Measurements from ENCODE around the gene MAMSTR. TPM values are rescaled to one million over a fixed set of nuclear protein-coding genes. Genes with fewer than 3 reads are reported as not detected.
A peak's percentile ranks its signal among the peaks of the same experiment; 100 is the strongest.

MAMSTR gene
- total and polyA plus RNA-seq, 9 of the 15 experiments (the other 6 are each of a cell fraction or from before 2014, with no cell fraction given), result 0.08 to 1.00 (median 0.40) TPM; not detected in 1

DNA sequence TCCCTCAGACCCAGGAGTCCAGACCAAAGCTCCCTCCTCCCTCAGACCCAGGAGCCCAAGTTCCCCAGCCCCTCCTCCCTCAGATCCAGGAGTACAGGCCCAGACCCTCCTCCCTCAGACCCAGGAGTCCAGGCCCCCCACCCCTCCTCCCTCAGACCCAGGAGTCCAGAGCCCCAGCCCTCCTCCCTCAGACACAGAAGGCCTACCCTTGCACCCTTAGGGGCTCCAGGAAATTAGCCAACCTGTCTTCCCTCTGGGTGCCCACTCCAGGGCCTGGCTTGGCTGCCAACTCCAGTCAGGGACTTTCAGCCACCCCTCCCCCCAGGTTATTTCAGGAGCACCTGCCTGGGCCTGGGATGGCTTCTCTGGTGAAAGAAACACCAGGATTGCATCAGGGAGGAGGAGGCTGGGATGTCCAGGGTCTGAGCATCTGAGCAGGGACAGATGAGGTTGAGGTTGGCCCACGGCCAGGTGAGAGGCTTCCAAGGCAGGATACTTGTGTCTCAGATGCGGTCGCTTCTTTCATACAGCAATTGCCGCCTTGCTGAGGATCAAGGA lies 35.6 kb upstream of the MAMSTR start, which contains the start of gene FGF21 (continued):
- TF ChIP-seq ZFP36 (IDR thresholded peaks at IDR 0.05; ENCODE audit: low read depth, low read length, partially characterized antibody), result peak; percentile 89
- TF ChIP-seq TCFL5 (CRISPR knock-in tag; conservative IDR thresholded peaks at IDR 0.05), result no peak
- peak; percentile 69; the same call in 1 of the 2 replicates for TF ChIP-seq ZEB2 (IDR thresholded peaks at IDR 0.05)
- TF ChIP-seq ATF7 (IDR thresholded peaks at IDR 0.05), result peak; percentile 73
- no peak for TF ChIP-seq THRAP3 (IDR thresholded peaks at IDR 0.05; ENCODE audit: borderline replicate concordance)
- TF ChIP-seq ZNF766 (CRISPR knock-in tag; conservative IDR thresholded peaks at IDR 0.05), result no peak
- TF ChIP-seq HOXB6 (CRISPR knock-in tag; IDR thresholded peaks at IDR 0.05; ENCODE audit: borderline replicate concordance), result no peak
- peak in 1 of 2 experiments; percentile 45; a peak in 1 of 4 replicates for TF ChIP-seq MAZ (CRISPR knock-in tag; conservative IDR thresholded peaks at IDR 0.05 in 1 of 2, IDR thresholded peaks at IDR 0.05 in 1 of 2)
- TF ChIP-seq JUNB (CRISPR knock-in tag; conservative IDR thresholded peaks at IDR 0.05), result no peak
- 0 out of 2 replicates have a peak, but pooled peaks have one; percentile 39 for TF ChIP-seq ZNF592 (IDR thresholded peaks at IDR 0.05)
- no peak for TF ChIP-seq TCF7L2 (IDR thresholded peaks at IDR 0.05; ENCODE audit: low read depth, low read length)
- TF ChIP-seq, protein P1, sequence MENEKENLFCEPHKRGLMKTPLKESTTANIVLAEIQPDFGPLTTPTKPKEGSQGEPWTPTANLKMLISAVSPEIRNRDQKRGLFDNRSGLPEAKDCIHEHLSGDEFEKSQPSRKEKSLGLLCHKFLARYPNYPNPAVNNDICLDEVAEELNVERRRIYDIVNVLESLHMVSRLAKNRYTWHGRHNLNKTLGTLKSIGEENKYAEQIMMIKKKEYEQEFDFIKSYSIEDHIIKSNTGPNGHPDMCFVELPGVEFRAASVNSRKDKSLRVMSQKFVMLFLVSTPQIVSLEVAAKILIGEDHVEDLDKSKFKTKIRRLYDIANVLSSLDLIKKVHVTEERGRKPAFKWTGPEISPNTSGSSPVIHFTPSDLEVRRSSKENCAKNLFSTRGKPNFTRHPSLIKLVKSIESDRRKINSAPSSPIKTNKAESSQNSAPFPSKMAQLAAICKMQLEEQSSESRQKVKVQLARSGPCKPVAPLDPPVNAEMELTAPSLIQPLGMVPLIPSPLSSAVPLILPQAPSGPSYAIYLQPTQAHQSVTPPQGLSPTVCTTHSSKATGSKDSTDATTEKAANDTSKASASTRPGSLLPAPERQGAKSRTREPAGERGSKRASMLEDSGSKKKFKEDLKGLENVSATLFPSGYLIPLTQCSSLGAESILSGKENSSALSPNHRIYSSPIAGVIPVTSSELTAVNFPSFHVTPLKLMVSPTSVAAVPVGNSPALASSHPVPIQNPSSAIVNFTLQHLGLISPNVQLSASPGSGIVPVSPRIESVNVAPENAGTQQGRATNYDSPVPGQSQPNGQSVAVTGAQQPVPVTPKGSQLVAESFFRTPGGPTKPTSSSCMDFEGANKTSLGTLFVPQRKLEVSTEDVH (IDR thresholded peaks at IDR 0.05; ENCODE audit: low read depth, partially characterized antibody), result no peak
- peak; percentile 91 for TF ChIP-seq MYC (IDR thresholded peaks at IDR 0.05; ENCODE audit: low read depth, low read length)
- TF ChIP-seq MYC (CRISPR knock-in tag; IDR thresholded peaks at IDR 0.05; ENCODE audit: borderline replicate concordance, low read depth), result no peak
- TF ChIP-seq RNF2 (IDR thresholded peaks at IDR 0.05), result no peak
- TF ChIP-seq KAT7 (CRISPR knock-in tag; IDR thresholded peaks at IDR 0.05; ENCODE audit: borderline replicate concordance), result no peak
- TF ChIP-seq, protein P2, sequence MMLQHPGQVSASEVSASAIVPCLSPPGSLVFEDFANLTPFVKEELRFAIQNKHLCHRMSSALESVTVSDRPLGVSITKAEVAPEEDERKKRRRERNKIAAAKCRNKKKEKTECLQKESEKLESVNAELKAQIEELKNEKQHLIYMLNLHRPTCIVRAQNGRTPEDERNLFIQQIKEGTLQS (IDR thresholded peaks at IDR 0.05), result peak; percentile 80; the same call in 1 of the 2 replicates
- TF ChIP-seq, protein P2 (CRISPR knock-in tag; conservative IDR thresholded peaks at IDR 0.05), result no peak
- TF ChIP-seq SRSF7 (optimal IDR thresholded peaks at IDR 0.05; ENCODE audit: low read depth, low read length), result no peak
- TF ChIP-seq NBN (IDR thresholded peaks at IDR 0.05; ENCODE audit: low read depth), result 0 out of 2 replicates have a peak, but pooled peaks have one; percentile 38
- TF ChIP-seq FOXM1 (IDR thresholded peaks at IDR 0.05; ENCODE audit: low read depth), result no peak
- TF ChIP-seq FOXM1 (CRISPR knock-in tag; IDR thresholded peaks at IDR 0.05; ENCODE audit: low read depth), result no peak
- TF ChIP-seq TAF15 (IDR thresholded peaks at IDR 0.05; ENCODE audit: low read depth, low read length), result no peak

Data from K562 (cell line).